ENCODE results near the gene RDH5. TPM values are rescaled to one million over a fixed set of nuclear protein-coding genes. Genes with fewer than 3 reads are reported as not detected.

The RDH5 gene
- total RNA-seq, 1 experiment from 2014 or later = 6.7 TPM

- Histone ChIP-seq H3K4me1 (ENCODE audit: insufficient read depth, low read length, poor library complexity, severe bottlenecking) (no peaks in the 10 kb centered on the region), H3K36me3 (ENCODE audit: insufficient read depth, low read length, poor library complexity, severe bottlenecking) (peaks cover 46% of the 10 kb centered on the region), H3K9me3 (ENCODE audit: low read depth, low read length, poor library complexity, severe bottlenecking) (no peaks in the 10 kb centered on the region), H3K27me3 (replicated peaks; ENCODE audit: insufficient read depth, low read depth, low read length, poor library complexity) (no peaks in the 10 kb centered on the region), H3K27ac (ENCODE audit: low read depth, low read length, poor library complexity, severe bottlenecking) (no peak overlapping the region), H3K4me3 (ENCODE audit: low read depth, low read length, poor library complexity, severe bottlenecking) (no peak overlapping the region)
- ChIA-PET POLR2A (ENCODE audit: low non-redundant PET) (no interaction called here), CTCF (no interaction called here)
- DNase-seq (ENCODE audit: low spot score) = no peak
- BruUV-seq (replicated peaks) = no TSS peak
- TF ChIP-seq, protein P1, sequence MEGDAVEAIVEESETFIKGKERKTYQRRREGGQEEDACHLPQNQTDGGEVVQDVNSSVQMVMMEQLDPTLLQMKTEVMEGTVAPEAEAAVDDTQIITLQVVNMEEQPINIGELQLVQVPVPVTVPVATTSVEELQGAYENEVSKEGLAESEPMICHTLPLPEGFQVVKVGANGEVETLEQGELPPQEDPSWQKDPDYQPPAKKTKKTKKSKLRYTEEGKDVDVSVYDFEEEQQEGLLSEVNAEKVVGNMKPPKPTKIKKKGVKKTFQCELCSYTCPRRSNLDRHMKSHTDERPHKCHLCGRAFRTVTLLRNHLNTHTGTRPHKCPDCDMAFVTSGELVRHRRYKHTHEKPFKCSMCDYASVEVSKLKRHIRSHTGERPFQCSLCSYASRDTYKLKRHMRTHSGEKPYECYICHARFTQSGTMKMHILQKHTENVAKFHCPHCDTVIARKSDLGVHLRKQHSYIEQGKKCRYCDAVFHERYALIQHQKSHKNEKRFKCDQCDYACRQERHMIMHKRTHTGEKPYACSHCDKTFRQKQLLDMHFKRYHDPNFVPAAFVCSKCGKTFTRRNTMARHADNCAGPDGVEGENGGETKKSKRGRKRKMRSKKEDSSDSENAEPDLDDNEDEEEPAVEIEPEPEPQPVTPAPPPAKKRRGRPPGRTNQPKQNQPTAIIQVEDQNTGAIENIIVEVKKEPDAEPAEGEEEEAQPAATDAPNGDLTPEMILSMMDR (conservative IDR thresholded peaks at IDR 0.05; ENCODE audit: low read depth, low read length) = no peak
- intact Hi-C loops (cut with micrococcal nuclease; ENCODE audit: unreplicated experiment) = no loop called here
Observed at GRCh38 chr12:55762646-55763045, 42.5 kb downstream of the RDH5 start.

DNA sequence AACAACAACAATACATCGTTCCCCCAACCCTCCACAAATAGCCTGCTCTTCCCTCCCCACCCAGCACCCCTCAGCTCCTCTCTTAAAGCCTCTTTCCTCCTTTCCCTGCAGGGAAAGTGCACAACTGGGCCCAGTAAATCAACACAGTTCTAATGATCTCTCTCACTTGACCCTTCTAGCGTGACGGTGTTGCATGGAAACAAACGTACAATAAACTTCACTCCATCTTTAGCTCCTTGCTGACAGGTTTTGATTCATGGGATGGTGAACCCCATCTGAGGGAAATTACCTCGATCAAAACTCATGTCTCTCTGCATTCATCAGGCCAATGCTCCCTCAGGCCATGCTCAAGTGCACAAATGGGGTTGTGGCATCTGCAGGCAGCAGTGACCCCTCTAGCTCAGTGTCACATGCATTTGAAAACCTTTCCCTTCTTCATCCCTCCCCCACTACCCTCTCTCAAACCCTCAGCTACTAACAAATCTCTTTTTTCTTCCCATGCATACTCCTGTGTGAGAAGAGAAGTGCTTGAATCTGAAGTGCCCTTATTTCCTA, 45.6 kb downstream of the RDH5 start:
- Histone ChIP-seq H3K4me1 (ENCODE audit: insufficient read depth, low read length, poor library complexity, severe bottlenecking) (no peaks in the 10 kb centered on the region), H3K27me3 (replicated peaks; ENCODE audit: insufficient read depth, low read depth, low read length, poor library complexity) (no peaks in the 10 kb centered on the region), H3K36me3 (ENCODE audit: insufficient read depth, low read length, poor library complexity, severe bottlenecking) (peaks cover 21% of the 10 kb centered on the region), H3K9me3 (ENCODE audit: low read depth, low read length, poor library complexity, severe bottlenecking) (no peaks in the 10 kb centered on the region), H3K4me3 (ENCODE audit: low read depth, low read length, poor library complexity, severe bottlenecking) (no peak overlapping the region), H3K27ac (ENCODE audit: low read depth, low read length, poor library complexity, severe bottlenecking) (no peak overlapping the region)
- ChIA-PET POLR2A (ENCODE audit: low non-redundant PET) (no interaction called here), CTCF (no interaction called here)
- DNase-seq (ENCODE audit: low spot score) = no peak
- intact Hi-C loops (cut with micrococcal nuclease; ENCODE audit: unreplicated experiment) = no loop called here
- TF ChIP-seq, protein P1 (conservative IDR thresholded peaks at IDR 0.05; ENCODE audit: low read depth, low read length) = no peak
- no peak for TF ChIP-seq EZH2 (IDR thresholded peaks at IDR 0.05; ENCODE audit: borderline replicate concordance, low read depth, low read length, poor library complexity, severe bottlenecking)
- no TSS peak for BruUV-seq (replicated peaks)

- CTCF ChIA-PET = no interaction called here
- Histone ChIP-seq H3K36me3 (ENCODE audit: insufficient read depth, low read length, poor library complexity, severe bottlenecking) (peaks cover 32% of the 10 kb centered on the region), H3K27ac (ENCODE audit: low read depth, low read length, poor library complexity, severe bottlenecking) (no peak overlapping the region), H3K4me1 (ENCODE audit: insufficient read depth, low read length, poor library complexity, severe bottlenecking) (no peaks in the 10 kb centered on the region), H3K27me3 (replicated peaks; ENCODE audit: insufficient read depth, low read depth, low read length, poor library complexity) (no peaks in the 10 kb centered on the region), H3K9me3 (ENCODE audit: low read depth, low read length, poor library complexity, severe bottlenecking) (no peaks in the 10 kb centered on the region), H3K4me3 (ENCODE audit: low read depth, low read length, poor library complexity, severe bottlenecking) (no peak overlapping the region)
- no peak for DNase-seq (ENCODE audit: low spot score)
- no TSS peak for BruUV-seq (replicated peaks)
- POLR2A ChIA-PET (ENCODE audit: low non-redundant PET) = no interaction called here
- TF ChIP-seq, protein P1 (conservative IDR thresholded peaks at IDR 0.05; ENCODE audit: low read depth, low read length) = no peak
- TF ChIP-seq EZH2 (IDR thresholded peaks at IDR 0.05; ENCODE audit: borderline replicate concordance, low read depth, low read length, poor library complexity, severe bottlenecking) = no peak
- intact Hi-C loops (cut with micrococcal nuclease; ENCODE audit: unreplicated experiment) = no loop called here
Observed at GRCh38 chr12:55767156-55767555, 47.0 kb downstream of the RDH5 start.

All from A673 (cell line).